ENCODE results near the gene SLFN12L. TPM values are rescaled to one million over a fixed set of nuclear protein-coding genes. Genes with fewer than 3 reads are reported as not detected.

SLFN12L gene
- total and polyA plus RNA-seq, 2 donors (not counting 1 experiment from before 2014, with no cell fraction given) = 0.43 to 3.8 TPM

DNA sequence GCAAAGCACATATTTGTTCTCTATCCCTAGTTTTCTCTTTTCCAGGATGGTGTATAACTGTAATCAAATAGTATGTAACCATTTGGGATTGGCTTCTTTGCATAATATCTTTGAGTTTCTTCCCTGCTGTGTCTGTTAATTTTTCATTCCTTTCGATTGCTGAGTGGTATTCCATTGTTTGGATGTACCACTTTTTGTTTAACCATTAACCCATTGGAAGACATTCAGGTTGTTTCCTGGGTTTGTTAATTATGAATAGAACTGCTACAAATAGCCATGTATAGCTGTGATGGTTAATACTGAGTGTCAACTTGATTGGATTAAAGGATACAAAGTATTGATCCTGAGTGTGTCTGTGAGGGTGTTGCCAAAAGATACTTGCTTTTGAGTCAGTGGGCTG, 84.3 kb downstream of the SLFN12L start:
- TF ChIP-seq EZH2 (IDR thresholded peaks at IDR 0.05; ENCODE audit: borderline replicate concordance, insufficient read depth, low read depth, low read length, poor library complexity, severe bottlenecking) = no peak
- TF ChIP-seq, protein P1, sequence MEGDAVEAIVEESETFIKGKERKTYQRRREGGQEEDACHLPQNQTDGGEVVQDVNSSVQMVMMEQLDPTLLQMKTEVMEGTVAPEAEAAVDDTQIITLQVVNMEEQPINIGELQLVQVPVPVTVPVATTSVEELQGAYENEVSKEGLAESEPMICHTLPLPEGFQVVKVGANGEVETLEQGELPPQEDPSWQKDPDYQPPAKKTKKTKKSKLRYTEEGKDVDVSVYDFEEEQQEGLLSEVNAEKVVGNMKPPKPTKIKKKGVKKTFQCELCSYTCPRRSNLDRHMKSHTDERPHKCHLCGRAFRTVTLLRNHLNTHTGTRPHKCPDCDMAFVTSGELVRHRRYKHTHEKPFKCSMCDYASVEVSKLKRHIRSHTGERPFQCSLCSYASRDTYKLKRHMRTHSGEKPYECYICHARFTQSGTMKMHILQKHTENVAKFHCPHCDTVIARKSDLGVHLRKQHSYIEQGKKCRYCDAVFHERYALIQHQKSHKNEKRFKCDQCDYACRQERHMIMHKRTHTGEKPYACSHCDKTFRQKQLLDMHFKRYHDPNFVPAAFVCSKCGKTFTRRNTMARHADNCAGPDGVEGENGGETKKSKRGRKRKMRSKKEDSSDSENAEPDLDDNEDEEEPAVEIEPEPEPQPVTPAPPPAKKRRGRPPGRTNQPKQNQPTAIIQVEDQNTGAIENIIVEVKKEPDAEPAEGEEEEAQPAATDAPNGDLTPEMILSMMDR (IDR thresholded peaks at IDR 0.05) = no peak
- Histone ChIP-seq H3K4me1 (ENCODE audit: control insufficient read depth in 2 of 2, insufficient read depth in 2 of 2, low read length in 2 of 2) (peaks cover 9 to 16% of the 10 kb centered on the region in 2 donors), H3K79me2 (ENCODE audit: control insufficient read depth, insufficient read depth, low read length) (no peaks in the 10 kb centered on the region), H3K27me3 (replicated peaks in 1 of 4; ENCODE audit: control extremely low read depth in 1 of 4, control insufficient read depth in 3 of 4, insufficient read depth in 4 of 4, low read length in 3 of 4) (no peaks in the 10 kb centered on the region), H3K27ac (ENCODE audit: low read length in 2 of 2) (no peak overlapping the region), H3K9ac (ENCODE audit: low read length) (no peak overlapping the region), H4K20me1 (ENCODE audit: control insufficient read depth, insufficient read depth, low read length, poor library complexity, severe bottlenecking) (no peaks in the 10 kb centered on the region), H2AFZ (ENCODE audit: insufficient read depth, low read depth, low read length, poor library complexity, severe bottlenecking) (no peak overlapping the region), H3K36me3 (replicated peaks in 1 of 2; ENCODE audit: control extremely low read depth in 1 of 2, control insufficient read depth in 1 of 2, extremely low read depth in 1 of 2, insufficient read depth in 2 of 2, low read length in 1 of 2) (no peaks in the 10 kb centered on the region), H3K9me3 (ENCODE audit: control extremely low read depth in 1 of 3, control insufficient read depth in 2 of 3, insufficient read depth in 1 of 3, low read length in 2 of 3) (no peaks in the 10 kb centered on the region), H3K4me3 (ENCODE audit: control extremely low read depth in 1 of 5, extremely low read depth in 1 of 5, insufficient read depth in 1 of 5, low read depth in 2 of 5, low read length in 4 of 5) (no peak overlapping the region), H3K4me2 (replicated peaks; ENCODE audit: low read depth, low read length, poor library complexity, severe bottlenecking) (no peak overlapping the region)
- Mint-ChIP-seq H3K27ac (no peak overlapping the region), H3K9me3 (ENCODE audit: insufficient read depth) (peaks cover 2% of the 10 kb centered on the region), H3K4me3 (no peak overlapping the region), H3K4me1 (peaks cover 17% of the 10 kb centered on the region), H3K27me3 (no peaks in the 10 kb centered on the region)
- POLR2A ChIA-PET = no interaction called here
- intact Hi-C loops (cut with micrococcal nuclease) = no loop called here
- no CpG with 5 or more reads among the region's 1 CpG for WGBS (ENCODE audit: insufficient coverage)
- CTCF ChIA-PET = interaction anchor here (0.6 kb wide), 1 partner anchor 38 kb away, joined by 4 read pairs; no protein-coding TSS in a partner anchor
- ATAC-seq (ENCODE audit: low read depth) (no peak), DNase-seq (no peak)

- ATAC-seq (ENCODE audit: low read depth) (peak; percentile 52), DNase-seq (peak; percentile 75)
- H3K4me2 ChIP-seq (replicated peaks; ENCODE audit: low read depth, low read length, poor library complexity, severe bottlenecking) = peak overlapping the region; percentile 95
- no peaks in the 10 kb centered on the region for H3K79me2 ChIP-seq (ENCODE audit: control insufficient read depth, insufficient read depth, low read length)
- intact Hi-C loops (cut with micrococcal nuclease) = loop anchor here (2.0 to 5.0 kb wide), 4 partner anchors 37 to 207 kb away; partner anchors contain the start of genes SLFN11 and SLFN5
- peak overlapping the region in 1 of 2 donors; percentile 84 for H3K27ac ChIP-seq (ENCODE audit: low read length in 2 of 2)
- ChIA-PET POLR2A (interaction anchor here (1.2 to 2.1 kb wide), 2 partner anchors 38 to 129 kb away, joined by 4 to 11 read pairs; partner anchors contain the start of gene PEX12), CTCF (interaction anchor here (0.6 to 2.7 kb wide), 3 partner anchors 88 to 136 kb away, joined by 3 to 20 read pairs (median 3); partner anchors contain the start of gene SLFN12L)
- H3K4me3 Mint-ChIP-seq = peak overlapping the region; percentile 93
- H2AFZ ChIP-seq (ENCODE audit: insufficient read depth, low read depth, low read length, poor library complexity, severe bottlenecking) = peak overlapping the region; percentile 96
- H3K4me1 ChIP-seq (ENCODE audit: control insufficient read depth in 2 of 2, insufficient read depth in 2 of 2, low read length in 2 of 2) = peaks cover 14 to 26% of the 10 kb centered on the region in 2 donors
- H3K4me1 Mint-ChIP-seq = peaks cover 25% of the 10 kb centered on the region
- peak overlapping the region; percentile 86 for H3K9ac ChIP-seq (ENCODE audit: low read length)
- TF ChIP-seq EZH2 (IDR thresholded peaks at IDR 0.05; ENCODE audit: borderline replicate concordance, insufficient read depth, low read depth, low read length, poor library complexity, severe bottlenecking) = no peak
- TF ChIP-seq, protein P1 (IDR thresholded peaks at IDR 0.05) = no peak
- H3K27me3 ChIP-seq (replicated peaks in 1 of 4; ENCODE audit: control extremely low read depth in 1 of 4, control insufficient read depth in 3 of 4, insufficient read depth in 4 of 4, low read length in 3 of 4) = no peaks in the 10 kb centered on the region
- 1% methylated on average over 30 of the region's 36 CpGs for WGBS (ENCODE audit: insufficient coverage)
- peak overlapping the region; percentile 87 for H3K27ac Mint-ChIP-seq
- peak overlapping the region in 4 of 5 experiments; percentile 82 to 90 (median 84) for H3K4me3 ChIP-seq (ENCODE audit: control extremely low read depth in 1 of 5, extremely low read depth in 1 of 5, insufficient read depth in 1 of 5, low read depth in 2 of 5, low read length in 4 of 5)
- no peaks in the 10 kb centered on the region for H4K20me1 ChIP-seq (ENCODE audit: control insufficient read depth, insufficient read depth, low read length, poor library complexity, severe bottlenecking)
- no peaks in the 10 kb centered on the region for H3K9me3 ChIP-seq (ENCODE audit: control extremely low read depth in 1 of 3, control insufficient read depth in 2 of 3, insufficient read depth in 1 of 3, low read length in 2 of 3)
- no peaks in the 10 kb centered on the region for H3K9me3 Mint-ChIP-seq (ENCODE audit: insufficient read depth)
- no peaks in the 10 kb centered on the region for H3K27me3 Mint-ChIP-seq
- H3K36me3 ChIP-seq (replicated peaks in 1 of 2; ENCODE audit: control extremely low read depth in 1 of 2, control insufficient read depth in 1 of 2, extremely low read depth in 1 of 2, insufficient read depth in 2 of 2, low read length in 1 of 2) = no peaks in the 10 kb centered on the region
Measured at GRCh38 chr17:35449371-35449931, 88.0 kb downstream of the SLFN12L start.

All from B cell (primary cell).